Measurements from ENCODE around the gene ERG.

DNA sequence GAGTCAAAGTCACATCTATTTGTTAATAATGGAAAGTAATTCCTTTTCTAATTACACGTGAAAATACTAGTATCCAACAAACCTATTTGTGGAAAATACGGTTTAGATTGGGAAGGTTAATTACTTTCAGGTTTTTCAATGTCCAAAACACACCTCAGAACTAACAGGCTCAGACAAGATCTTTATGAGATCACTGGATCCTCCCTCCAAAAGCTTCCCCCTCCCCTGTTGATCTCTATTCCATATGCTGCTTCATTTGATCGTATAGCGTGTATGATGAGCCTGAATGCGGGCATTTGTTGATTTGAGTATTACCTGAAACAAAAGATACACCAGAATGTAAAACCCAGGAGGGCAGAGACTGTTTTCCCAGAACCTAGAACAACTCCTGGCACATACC, 26.5 kb downstream of the ERG start:
- TF ChIP-seq, protein P1, sequence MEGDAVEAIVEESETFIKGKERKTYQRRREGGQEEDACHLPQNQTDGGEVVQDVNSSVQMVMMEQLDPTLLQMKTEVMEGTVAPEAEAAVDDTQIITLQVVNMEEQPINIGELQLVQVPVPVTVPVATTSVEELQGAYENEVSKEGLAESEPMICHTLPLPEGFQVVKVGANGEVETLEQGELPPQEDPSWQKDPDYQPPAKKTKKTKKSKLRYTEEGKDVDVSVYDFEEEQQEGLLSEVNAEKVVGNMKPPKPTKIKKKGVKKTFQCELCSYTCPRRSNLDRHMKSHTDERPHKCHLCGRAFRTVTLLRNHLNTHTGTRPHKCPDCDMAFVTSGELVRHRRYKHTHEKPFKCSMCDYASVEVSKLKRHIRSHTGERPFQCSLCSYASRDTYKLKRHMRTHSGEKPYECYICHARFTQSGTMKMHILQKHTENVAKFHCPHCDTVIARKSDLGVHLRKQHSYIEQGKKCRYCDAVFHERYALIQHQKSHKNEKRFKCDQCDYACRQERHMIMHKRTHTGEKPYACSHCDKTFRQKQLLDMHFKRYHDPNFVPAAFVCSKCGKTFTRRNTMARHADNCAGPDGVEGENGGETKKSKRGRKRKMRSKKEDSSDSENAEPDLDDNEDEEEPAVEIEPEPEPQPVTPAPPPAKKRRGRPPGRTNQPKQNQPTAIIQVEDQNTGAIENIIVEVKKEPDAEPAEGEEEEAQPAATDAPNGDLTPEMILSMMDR (IDR thresholded peaks at IDR 0.05), result no peak
- TF ChIP-seq EP300 (IDR thresholded peaks at IDR 0.05), result no peak

All from esophagus muscularis mucosa (tissue), 3 donors.